ENCODE data around the gene DLG2. TPM values are rescaled to one million over a fixed set of nuclear protein-coding genes. Genes with fewer than 3 reads are reported as not detected.

The DLG2 gene
- total and polyA plus RNA-seq, 9 donors = 2.5 to 20.7 (median 12.0) TPM

GRCh38 chr11:83613767-83614121 lies 2013.4 kb downstream of the DLG2 start:
- DNase-seq = no peak
- WGBS, 3 donors = 45 to 57% (median 54%) methylated on average over 2 of the region's 2 CpGs
- TF ChIP-seq POLR2A (IDR thresholded peaks at IDR 0.05) = no peak
- TF ChIP-seq CTCF (IDR thresholded peaks at IDR 0.05) = no peak
- TF ChIP-seq EP300 (IDR thresholded peaks at IDR 0.05) = no peak
- H3K27ac ChIP-seq = no peak overlapping the region
- no peak overlapping the region for H3K4me3 ChIP-seq
- H3K36me3 ChIP-seq = no peaks in the 10 kb centered on the region
- no peaks in the 10 kb centered on the region for H3K4me1 ChIP-seq (ENCODE audit: insufficient read depth)
- H3K9me3 ChIP-seq = no peaks in the 10 kb centered on the region
- intact Hi-C loops (cut with DNase I) = no loop called here
- H3K27me3 ChIP-seq = no peaks in the 10 kb centered on the region

- H3K36me3 ChIP-seq = no peaks in the 10 kb centered on the region
- no peak overlapping the region for H3K27ac ChIP-seq
- DNase-seq = no peak
- TF ChIP-seq POLR2A (IDR thresholded peaks at IDR 0.05) (no peak), EP300 (IDR thresholded peaks at IDR 0.05) (no peak), CTCF (IDR thresholded peaks at IDR 0.05) (no peak)
- no peaks in the 10 kb centered on the region for H3K9me3 ChIP-seq
- H3K4me3 ChIP-seq = no peak overlapping the region
- 43 to 67% (median 63%) methylated on average over 5 of the region's 5 CpGs for WGBS, 3 donors
- no peaks in the 10 kb centered on the region for H3K4me1 ChIP-seq (ENCODE audit: insufficient read depth)
- intact Hi-C loops (cut with DNase I) = no loop called here
- H3K27me3 ChIP-seq = no peaks in the 10 kb centered on the region
Measured at GRCh38 chr11:83612891-83613766, 2014.0 kb downstream of the DLG2 start.

GRCh38 chr11:83611600-83611999 lies 2015.5 kb downstream of the DLG2 start:
- Histone ChIP-seq H3K27me3 (no peaks in the 10 kb centered on the region), H3K27ac (no peak overlapping the region), H3K9me3 (no peaks in the 10 kb centered on the region), H3K4me3 (no peak overlapping the region), H3K36me3 (no peaks in the 10 kb centered on the region), H3K4me1 (ENCODE audit: insufficient read depth) (no peaks in the 10 kb centered on the region)
- WGBS, 3 donors = 76 to 79% (median 79%) methylated on average over 3 of the region's 3 CpGs
- intact Hi-C loops (cut with DNase I) = no loop called here
- TF ChIP-seq POLR2A (IDR thresholded peaks at IDR 0.05) = no peak
- no peak for TF ChIP-seq EP300 (IDR thresholded peaks at IDR 0.05)
- no peak for TF ChIP-seq CTCF (IDR thresholded peaks at IDR 0.05)
- DNase-seq = no peak

- no peaks in the 10 kb centered on the region for H3K36me3 ChIP-seq
- no peaks in the 10 kb centered on the region for H3K4me1 ChIP-seq (ENCODE audit: insufficient read depth)
- no peak for TF ChIP-seq POLR2A (IDR thresholded peaks at IDR 0.05)
- TF ChIP-seq CTCF (IDR thresholded peaks at IDR 0.05) = no peak
- no peak for TF ChIP-seq EP300 (IDR thresholded peaks at IDR 0.05)
- WGBS, 3 donors = 39 to 49% (median 40%) methylated on average over 2 of the region's 2 CpGs
- H3K9me3 ChIP-seq = no peaks in the 10 kb centered on the region
- intact Hi-C loops (cut with DNase I) = no loop called here
- H3K27me3 ChIP-seq = no peaks in the 10 kb centered on the region
- no peak overlapping the region for H3K27ac ChIP-seq
- H3K4me3 ChIP-seq = no peak overlapping the region
- DNase-seq = no peak
Measured at GRCh38 chr11:83611031-83611430, 2016.1 kb downstream of the DLG2 start.

Data from ovary (tissue), 9 donors.